A673 (cell line): ENCODE measurements around the gene GRAMD2B.

Experiments
- EZH2 ChIP-seq: fragments of 200-600 bp; sonication (generic); IDR thresholded peaks from 2 replicates; pipeline ENCODE4 v1.6.1; 2017; ENCODE audit warnings: borderline replicate concordance, low read depth, mild to moderate bottlenecking, mixed read lengths, antibody characterized with exemption, low read length; ENCODE audit not compliant: poor library complexity, severe bottlenecking
- TF ChIP-seq, protein P1 (sequence below): fragments of 300-800, 200-600 bp; sonication (generic); conservative IDR thresholded peaks from 2 replicates; pipeline ENCODE4 v1.5.1; 2017; ENCODE audit warnings: low read depth, mild to moderate bottlenecking, antibody characterized with exemption, low read length, moderate library complexity, mixed read lengths

DNA sequence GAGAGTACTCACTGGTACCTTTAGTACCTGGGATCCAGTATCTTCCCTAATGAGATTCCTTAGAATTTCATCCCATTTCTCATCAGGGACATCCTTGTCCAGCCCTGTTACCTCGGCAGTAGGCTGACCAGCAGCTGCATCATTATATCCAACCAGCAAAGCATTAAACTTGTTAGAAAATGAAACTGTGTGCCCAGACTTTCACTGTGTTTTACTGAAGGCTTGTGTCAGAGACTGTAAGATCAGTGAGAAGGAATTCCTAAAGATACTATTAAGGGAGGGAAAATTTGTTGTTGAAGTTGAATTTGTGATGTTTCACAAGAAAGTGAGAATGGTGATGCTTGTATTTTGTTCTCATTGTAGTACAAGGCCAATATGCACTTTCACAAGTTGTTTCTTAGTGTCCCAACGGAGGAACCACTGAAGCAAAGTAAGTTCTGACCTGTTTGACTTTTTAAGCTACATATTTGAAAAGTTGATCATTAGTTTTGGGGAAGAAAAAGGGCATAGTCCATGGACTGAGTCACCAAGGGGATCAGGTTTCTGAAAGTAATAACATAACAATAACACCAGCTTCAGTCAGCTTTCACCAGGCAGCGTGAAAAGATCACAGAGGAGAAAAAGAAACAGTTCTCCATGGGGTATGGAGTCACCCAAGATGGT lies 48.8 kb downstream of the GRAMD2B start:
- TF ChIP-seq, protein P1, sequence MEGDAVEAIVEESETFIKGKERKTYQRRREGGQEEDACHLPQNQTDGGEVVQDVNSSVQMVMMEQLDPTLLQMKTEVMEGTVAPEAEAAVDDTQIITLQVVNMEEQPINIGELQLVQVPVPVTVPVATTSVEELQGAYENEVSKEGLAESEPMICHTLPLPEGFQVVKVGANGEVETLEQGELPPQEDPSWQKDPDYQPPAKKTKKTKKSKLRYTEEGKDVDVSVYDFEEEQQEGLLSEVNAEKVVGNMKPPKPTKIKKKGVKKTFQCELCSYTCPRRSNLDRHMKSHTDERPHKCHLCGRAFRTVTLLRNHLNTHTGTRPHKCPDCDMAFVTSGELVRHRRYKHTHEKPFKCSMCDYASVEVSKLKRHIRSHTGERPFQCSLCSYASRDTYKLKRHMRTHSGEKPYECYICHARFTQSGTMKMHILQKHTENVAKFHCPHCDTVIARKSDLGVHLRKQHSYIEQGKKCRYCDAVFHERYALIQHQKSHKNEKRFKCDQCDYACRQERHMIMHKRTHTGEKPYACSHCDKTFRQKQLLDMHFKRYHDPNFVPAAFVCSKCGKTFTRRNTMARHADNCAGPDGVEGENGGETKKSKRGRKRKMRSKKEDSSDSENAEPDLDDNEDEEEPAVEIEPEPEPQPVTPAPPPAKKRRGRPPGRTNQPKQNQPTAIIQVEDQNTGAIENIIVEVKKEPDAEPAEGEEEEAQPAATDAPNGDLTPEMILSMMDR = no peak
- TF ChIP-seq EZH2 = no peak
